HG03521 (cell line): ENCODE measurements around the gene INSR.

Source experiments
- ATAC-seq: cut with Tn5 transposase; IDR thresholded peaks from one replicate; pipeline ENCODE4 v1.9.1; 2021; ENCODE audit warnings: mild to moderate bottlenecking, moderate library complexity; ENCODE audit not compliant: unreplicated experiment

Gene INSR

GRCh38 chr19:7197760-7198696 lies 96.2 kb downstream of the INSR start:
- peak; percentile 85 for ATAC-seq

GRCh38 chr19:7197119-7197759 lies 97.0 kb downstream of the INSR start:
- ATAC-seq: peak; percentile 47

- ATAC-seq: no peak
Measured at GRCh38 chr19:7196763-7197118, 97.5 kb downstream of the INSR start.

- ATAC-seq: no peak
Measured at GRCh38 chr19:7195046-7195445, 99.2 kb downstream of the INSR start.

- no peak for ATAC-seq
Measured at GRCh38 chr19:7194566-7194965, 99.6 kb downstream of the INSR start.

GRCh38 chr19:7191946-7192691 lies 102.1 kb downstream of the INSR start:
- ATAC-seq: no peak

GRCh38 chr19:7188698-7189629 lies 105.2 kb downstream of the INSR start:
- ATAC-seq: no peak

GRCh38 chr19:7187605-7188339 lies 106.4 kb downstream of the INSR start:
- ATAC-seq: no peak

- ATAC-seq: no peak
Measured at GRCh38 chr19:7182489-7182888, 111.7 kb downstream of the INSR start.

GRCh38 chr19:7179917-7180306 lies 114.3 kb downstream of the INSR start:
- no peak for ATAC-seq

GRCh38 chr19:7177926-7178325 lies 116.3 kb downstream of the INSR start:
- no peak for ATAC-seq

- ATAC-seq: no peak
Measured at GRCh38 chr19:7176792-7177191, 117.4 kb downstream of the INSR start.

GRCh38 chr19:7172794-7173193 lies 121.4 kb downstream of the INSR start:
- no peak for ATAC-seq

- ATAC-seq: no peak
Measured at GRCh38 chr19:7170983-7171382, 123.2 kb downstream of the INSR start.

- ATAC-seq: no peak
Measured at GRCh38 chr19:7168941-7169340, 125.3 kb downstream of the INSR start.

- no peak for ATAC-seq
Measured at GRCh38 chr19:7161292-7161691, 132.9 kb downstream of the INSR start.

- ATAC-seq: no peak
Measured at GRCh38 chr19:7159105-7159933, 134.9 kb downstream of the INSR start.

GRCh38 chr19:7153022-7153421 lies 141.2 kb downstream of the INSR start:
- ATAC-seq: no peak

- ATAC-seq: no peak
Measured at GRCh38 chr19:7152568-7152967, 141.6 kb downstream of the INSR start.
